Measurements from ENCODE around the gene IFNAR1. TPM values are rescaled to one million over a fixed set of nuclear protein-coding genes. Genes with fewer than 3 reads are reported as not detected.

IFNAR1 gene
- total and polyA plus RNA-seq, 2 of the 8 experiments (the other 6 are each of a cell fraction or from before 2014, with no cell fraction given) = 3.1 to 17.1 TPM

- no peaks in the 10 kb centered on the region for H3K27me3 ChIP-seq (replicated peaks in 1 of 4; ENCODE audit: control insufficient read depth in 3 of 4, extremely low read depth in 1 of 4, insufficient read depth in 3 of 4, low read length in 3 of 4)
- H3K23me2 ChIP-seq (ENCODE audit: low read depth, low read length) = peaks cover 5% of the 10 kb centered on the region; the same call in 1 of the 2 replicates
- H4K20me1 ChIP-seq (replicated peaks in 1 of 2; ENCODE audit: control insufficient read depth in 1 of 2, insufficient read depth in 2 of 2, low read length in 2 of 2) = peaks cover 0 to 2% of the 10 kb centered on the region in 2 experiments
- H2AK5ac ChIP-seq (ENCODE audit: low read depth, low read length) = no peak within 1 kb of the TSS
- FAIRE-seq = no peak
- peak within 1 kb of the TSS; percentile 96 for H3K4ac ChIP-seq (replicated peaks; ENCODE audit: insufficient read length, low read depth, low read length)
- peaks cover 2 to 6% (median 3%) of the 10 kb centered on the region in 4 experiments for H3K4me1 ChIP-seq (replicated peaks in 1 of 4; ENCODE audit: control insufficient read depth in 3 of 4, insufficient read depth in 4 of 4, low read length in 3 of 4)
- H4K91ac ChIP-seq (replicated peaks; ENCODE audit: insufficient read length, low read length) = peak within 1 kb of the TSS; percentile 17
- DNase-seq (ENCODE audit: low read depth in 1 of 2, low spot score in 2 of 2) = peak in 1 of 2 experiments; percentile 54
- no peak within 1 kb of the TSS for H2AFZ ChIP-seq (ENCODE audit: low read length)
- H2BK15ac ChIP-seq (ENCODE audit: low read length) = no peak within 1 kb of the TSS
- H3K36me3 ChIP-seq (ENCODE audit: control insufficient read depth in 2 of 4, insufficient read depth in 4 of 4, low read length in 3 of 4) = no peaks in the 10 kb centered on the region
- peak within 1 kb of the TSS; percentile 38 for H4K5ac ChIP-seq (ENCODE audit: insufficient read length, low read depth, low read length)
- POLR2A ChIA-PET (ENCODE audit: partially characterized antibody) = interaction anchor here (0.6 to 1.7 kb wide), 10 partner anchors 10 to 333 kb away, joined by 3 to 10 read pairs (median 4); partner anchors contain the start of gene IFNAR1
- peak within 1 kb of the TSS; percentile 79 to 90 for H3K4me2 ChIP-seq (ENCODE audit: insufficient read depth in 1 of 2, low read depth in 2 of 2, low read length in 2 of 2)
- peak within 1 kb of the TSS; percentile 84 for H4K8ac ChIP-seq (ENCODE audit: extremely low read depth, insufficient read depth, low read length)
- H2BK120ac ChIP-seq (replicated peaks; ENCODE audit: low read depth, low read length) = no peak within 1 kb of the TSS
- H3K79me1 ChIP-seq (ENCODE audit: low read depth, low read length) = no peaks in the 10 kb centered on the region; the same call in 1 of the 2 replicates
- H3K18ac ChIP-seq (ENCODE audit: extremely low read depth, low read length) = peak within 1 kb of the TSS; percentile 83
- peak within 1 kb of the TSS; percentile 68; the same call in 1 of the 2 replicates for H2BK12ac ChIP-seq (ENCODE audit: low read depth, low read length)
- H3K23ac ChIP-seq (ENCODE audit: insufficient read length) = no peak within 1 kb of the TSS
- peak within 1 kb of the TSS; percentile 58 to 95 (median 76) for H3K4me3 ChIP-seq (ENCODE audit: extremely low read depth in 1 of 4, insufficient read depth in 2 of 4, low read depth in 3 of 4, low read length in 4 of 4)
- H3K9me3 ChIP-seq (ENCODE audit: insufficient read depth in 2 of 2, low read depth in 1 of 2, low read length in 1 of 2) = peaks cover 0 to 2% of the 10 kb centered on the region in 2 experiments; a peak in 1 of 4 replicates
- H3K79me2 ChIP-seq (ENCODE audit: control insufficient read depth in 1 of 2, insufficient read depth in 2 of 2, low read length in 2 of 2) = peaks cover 3 to 43% of the 10 kb centered on the region in 2 experiments; a peak in 3 of 4 replicates
- H3K14ac ChIP-seq (ENCODE audit: insufficient read length) = no peak within 1 kb of the TSS
- no peak within 1 kb of the TSS; the same call in 1 of the 2 replicates for H3K27ac ChIP-seq (ENCODE audit: low read depth, low read length)
- CTCF ChIA-PET (ENCODE audit: partially characterized antibody) = interaction anchor here (0.5 to 1.8 kb wide), 6 partner anchors 8 to 449 kb away, joined by 3 to 4 read pairs (median 4); no protein-coding TSS in a partner anchor
- H3K9ac ChIP-seq (replicated peaks in 1 of 4; ENCODE audit: extremely low read depth in 1 of 4, low read depth in 3 of 4, low read length in 3 of 4) = peak within 1 kb of the TSS; percentile 31 to 84 (median 64); a peak in 6 of 7 replicates
- 0 out of 2 replicates have a peak within 1 kb of the TSS, but pooled peaks have one; percentile 30 for H2BK5ac ChIP-seq (ENCODE audit: low read depth, low read length)
- 1% methylated on average over 31 of the region's 89 CpGs; no CpG with 5 or more reads in 1 of the 2 experiments for WGBS, 2 experiments (ENCODE audit: extremely low coverage in 1 of 2, insufficient coverage in 1 of 2, insufficient read length in 1 of 2, insufficient replicate concordance in 2 of 2, low coverage in 1 of 2, low lambda C conversion rate in 2 of 2, missing lambda C conversion rate in 1 of 2)
- TF ChIP-seq TAF7 (optimal IDR thresholded peaks at IDR 0.05; ENCODE audit: borderline replicate concordance, low read depth, low read length) = peak; percentile 21
- TF ChIP-seq ATF3 (IDR thresholded peaks at IDR 0.05; ENCODE audit: insufficient read depth, low read depth, low read length) = no peak
- 0 out of 2 replicates have a peak, but pooled peaks have one; percentile 17 for TF ChIP-seq EGR1 (IDR thresholded peaks at IDR 0.05; ENCODE audit: borderline replicate concordance, low read depth, low read length)
- H2BK20ac ChIP-seq (ENCODE audit: low read length) = peak within 1 kb of the TSS; percentile 90; the same call in 1 of the 2 replicates
- peak within 1 kb of the TSS; percentile 69 for H3K56ac ChIP-seq (replicated peaks; ENCODE audit: insufficient read length, low read depth, low read length)
Observed at GRCh38 chr21:33403128-33403785, 78.5 kb downstream of the IFNAR1 start, which contains the start of gene IFNGR2. IFNGR2 (plus strand) TSS chr21:33403413; CDS start chr21:33403544, 131 bp downstream.
